HCT116 (cell line): ENCODE data around the gene AP5S1. TPM values are rescaled to one million over a fixed set of nuclear protein-coding genes. Genes with fewer than 3 reads are reported as not detected.

ENCODE experiments used
- ATAC-seq: fragments of 200-7000 bp; cut with Tn5 transposase; 2 replicates; pipeline ENCODE4 v1.9.1; 2020; ENCODE audit warnings: mild to moderate bottlenecking, moderate library complexity
- BruUV-seq: library from RNA; stranded (reverse); fragments of 400-500 nt; replicated peaks from 2 replicates; lab custom pipeline; 2021; lab: Mats Ljungman, UMichigan
- CTCF ChIA-PET: fragments of 300-600 bp; sonication (Branson Sonifier 250); formaldehyde crosslinking; loops from one replicate; lab custom pipeline; 2021; ENCODE audit warnings: antibody characterized with exemption; lab: Charles Lee
- POLR2A ChIA-PET: fragments of 300-600, 350-600 bp; sonication (Branson Sonifier 250); formaldehyde crosslinking; loops from one replicate; lab custom pipeline; 2021; ENCODE audit warnings: antibody characterized with exemption; lab: Charles Lee
- RAD21 ChIA-PET, 2 experiments: fragments of 300-600 bp; sonication (Branson Sonifier 250); formaldehyde crosslinking; loops; one replicate each; lab custom pipeline; 2023; ENCODE audit warnings: low total read pairs in 2 of 2; ENCODE audit not compliant: uncharacterized antibody in 2 of 2, unreplicated experiment in 2 of 2, low non-redundant PET in 1 of 2; lab: Charles Lee
- DNase-seq: peaks from one replicate; pipeline ENCODE4 v3.0.0-alpha.2; 2010; ENCODE audit warnings: low read depth, low spot score
- H2AFZ ChIP-seq: fragments of 200-600 bp; shearing (Covaris generic), sonication (generic); 2 replicates; pipeline ENCODE4 v1.6.1; 2017; ENCODE audit warnings: low read depth, mixed run types, mixed read lengths, antibody characterized with exemption, low read length; ENCODE audit not compliant: poor library complexity, severe bottlenecking
- H3K27ac ChIP-seq: 2 replicates; pipeline ENCODE4 v1.5.1; 2012; ENCODE audit warnings: low read depth, low read length
- H3K27me3 ChIP-seq: fragments of 200-600 bp; sonication (generic); 2 replicates; pipeline ENCODE4 v1.6.1; 2016; ENCODE audit warnings: mixed run types, low read length, mixed read lengths; ENCODE audit not compliant: insufficient read depth
- H3K36me3 ChIP-seq, 2 experiments: fragments of 200-500 bp in 1 of 2; fragments of 200-600 bp in 1 of 2; sonication (Bioruptor generic) in 1 of 2; sonication (generic) in 1 of 2; 2 replicates each; pipeline versions ENCODE4 v1.5.1 to v1.6.1; 2014 to 2016; ENCODE audit warnings: low read length in 2 of 2, inconsistent platforms in 1 of 2, mixed read lengths in 1 of 2, mixed run types in 1 of 2; ENCODE audit not compliant: insufficient read depth in 2 of 2, control insufficient read depth in 1 of 2
- H3K4me1 ChIP-seq, 2 experiments: fragments of 200-600 bp in 1 of 2; sonication (generic) in 1 of 2; 2 replicates each; pipeline versions ENCODE4 v1.5.1 to v1.6.1; 2012 to 2017; ENCODE audit warnings: low read length in 2 of 2, inconsistent platforms in 1 of 2, mild to moderate bottlenecking in 1 of 2, mixed read lengths in 1 of 2, mixed run types in 1 of 2, moderate library complexity in 1 of 2; ENCODE audit not compliant: insufficient read depth in 2 of 2, control insufficient read depth in 1 of 2
- H3K4me2 ChIP-seq: fragments of 200-600 bp; sonication (generic); 2 replicates; pipeline ENCODE4 v1.6.1; 2017; ENCODE audit warnings: mixed run types, low read length, mixed read lengths
- H3K4me3 ChIP-seq, 2 experiments: fragments of 200-600 bp in 1 of 2; sonication (generic) in 1 of 2; replicated peaks in 1 of 2; 2 replicates each; pipeline ENCODE4 v1.5.1; 2011 to 2016; ENCODE audit warnings: low read length in 2 of 2, control low read depth in 1 of 2, low read depth in 1 of 2, mild to moderate bottlenecking in 1 of 2, mixed read lengths in 1 of 2, mixed run types in 1 of 2
- H3K79me2 ChIP-seq: fragments of 200-600 bp; sonication (generic); 2 replicates; pipeline ENCODE4 v1.6.1; 2017; ENCODE audit warnings: mild to moderate bottlenecking, mixed run types, low read length, moderate library complexity, mixed read lengths; ENCODE audit not compliant: insufficient read depth
- H3K9ac ChIP-seq: fragments of 200-600 bp; sonication (generic); 2 replicates; pipeline ENCODE4 v1.6.1; 2016; ENCODE audit warnings: low read length, mixed read lengths
- H3K9me2 ChIP-seq: fragments of 200-600 bp; sonication (generic), shearing (Covaris generic); 2 replicates; pipeline ENCODE4 v1.6.1; 2017; ENCODE audit warnings: mixed run types, mild to moderate bottlenecking, moderate library complexity; ENCODE audit not compliant: insufficient read depth
- H3K9me3 ChIP-seq, 2 experiments: fragments of 200-500 bp in 1 of 2; fragments of 200-600 bp in 1 of 2; sonication (Bioruptor generic) in 1 of 2; sonication (generic) in 1 of 2; 2 replicates each; pipeline ENCODE4 v1.6.1; 2014 to 2017; ENCODE audit warnings: low read length in 2 of 2, mixed read lengths in 2 of 2, inconsistent platforms in 1 of 2, low read depth in 1 of 2, mild to moderate bottlenecking in 1 of 2, mixed run types in 1 of 2, moderate library complexity in 1 of 2; ENCODE audit not compliant: control insufficient read depth in 1 of 2, insufficient read depth in 1 of 2
- H4K20me1 ChIP-seq: fragments of 200-600 bp; sonication (generic), shearing (Covaris generic); 2 replicates; pipeline ENCODE4 v1.6.1; 2017; ENCODE audit warnings: mixed run types, mild to moderate bottlenecking, moderate library complexity; ENCODE audit not compliant: insufficient read depth
- ATF3 ChIP-seq: IDR thresholded peaks from 2 replicates; pipeline ENCODE4 v1.6.1; 2012
- CTCF ChIP-seq, 3 experiments: fragments of 200-600 bp in 1 of 3; sonication (generic) in 1 of 3; IDR thresholded peaks in 2 of 3; conservative IDR thresholded peaks in 1 of 3; 2 replicates each; pipeline ENCODE4 v1.5.1; 2012 to 2017; ENCODE audit warnings: low read depth in 2 of 3, low read length in 2 of 3, antibody characterized with exemption in 1 of 3, borderline replicate concordance in 1 of 3, control low read depth in 1 of 3, mild to moderate bottlenecking in 1 of 3, mixed read lengths in 1 of 3, mixed run types in 1 of 3, moderate library complexity in 1 of 3; ENCODE audit not compliant: insufficient read depth in 1 of 3
- EZH2 ChIP-seq: fragments of 200-600 bp; sonication (generic); IDR thresholded peaks from 2 replicates; pipeline ENCODE4 v1.6.1; 2017; ENCODE audit warnings: antibody characterized with exemption, mixed run types
- POLR2AphosphoS5 ChIP-seq: IDR thresholded peaks from 2 replicates; pipeline ENCODE4 v1.6.1; 2011; ENCODE audit warnings: mild to moderate bottlenecking, low read depth, low read length, moderate library complexity
- YY1 ChIP-seq: IDR thresholded peaks from 2 replicates; pipeline ENCODE4 v1.6.1; 2011; ENCODE audit warnings: low read length, low read depth, moderate library complexity, mild to moderate bottlenecking; ENCODE audit not compliant: insufficient replicate concordance; ENCODE audit errors: extremely low read depth
- intact Hi-C: fragments of 100-400 bp; cut with micrococcal nuclease; formaldehyde crosslinking; loops from 2 replicates; pipeline ENCODE4 v1.10.0; 2022
- total RNA-seq: library from RNA; stranded (reverse); gene quantifications from one replicate; pipeline ENCODE4 v1.2.1, GENCODE V29; 2021; ENCODE audit not compliant: unreplicated experiment

Gene AP5S1
- total RNA-seq, 1 experiment from 2014 or later = 12.1 TPM

GRCh38 chr20:3818155-3819151 is 1.9 kb upstream of the AP5S1 start:
- H3K27ac ChIP-seq = peak overlapping the region; percentile 60
- peak overlapping the region; percentile 46 for H3K4me2 ChIP-seq
- RAD21 ChIA-PET = interaction anchor here (0.6 to 2.1 kb wide), 9 partner anchors 22 to 206 kb away, joined by 3 to 10 read pairs (median 6); partner anchors contain the start of genes CENPB (in 2 of the 2) and CDC25B (in 1 of the 2)
- H3K36me3 ChIP-seq = peaks cover under 1 to 4% of the 10 kb centered on the region in 2 experiments; a peak in 1 of 4 replicates
- DNase-seq (peak; percentile 71), ATAC-seq (peak; percentile 68)
- H3K4me1 ChIP-seq = peaks cover 40 to 61% of the 10 kb centered on the region in 2 experiments
- no peaks in the 10 kb centered on the region for H3K9me3 ChIP-seq
- CTCF ChIA-PET = interaction anchor here (0.6 to 3.5 kb wide), 19 partner anchors 14 to 272 kb away, joined by 3 to 19 read pairs (median 4); partner anchors contain the start of genes ADISSP, CDC25B, CENPB and SPEF1
- TF ChIP-seq ATF3 (no peak), CTCF (IDR thresholded peaks at IDR 0.05 in 2 of 3, conservative IDR thresholded peaks at IDR 0.05 in 1 of 3; ENCODE audit: borderline replicate concordance in 1 of 3, insufficient read depth in 1 of 3, low read depth in 2 of 3, low read length in 2 of 3) (peak in 2 of 3 experiments; percentile 80 to 85; a peak in 4 of 6 replicates), EZH2 (no peak), YY1 (peak; percentile 41), POLR2AphosphoS5 (peak; percentile 41; the same call in 1 of the 2 replicates)
- POLR2A ChIA-PET = interaction anchor here (0.6 to 3.8 kb wide), 6 partner anchors 21 to 586 kb away, joined by 3 to 16 read pairs (median 4); partner anchors contain the start of genes CDC25B, CENPB and SPEF1
- no peak overlapping the region for H2AFZ ChIP-seq
- intact Hi-C loops = loop anchor here (1.0 kb wide), 1 partner anchor 30 kb away; no protein-coding TSS in a partner anchor
- peak overlapping the region; percentile 81 for H3K9ac ChIP-seq
- H3K27me3 ChIP-seq = no peaks in the 10 kb centered on the region
- no TSS peak for BruUV-seq
- no peaks in the 10 kb centered on the region for H4K20me1 ChIP-seq
- no peak overlapping the region for H3K4me3 ChIP-seq
- H3K79me2 ChIP-seq = peaks cover 5% of the 10 kb centered on the region
- no peaks in the 10 kb centered on the region for H3K9me2 ChIP-seq
